Esophagus (tissue), 2 donors: ENCODE results near the gene USP47. TPM values are rescaled to one million over a fixed set of nuclear protein-coding genes. Genes with fewer than 3 reads are reported as not detected.

Source experiments
- H3K27ac ChIP-seq, 2 donors: one replicate each; pipeline ENCODE4 v1.5.1; 2013; ENCODE audit warnings: low read depth in 2 of 2, mild to moderate bottlenecking in 2 of 2, inconsistent platforms in 1 of 2, low read length in 1 of 2, moderate library complexity in 1 of 2
- H3K27me3 ChIP-seq, 2 donors: one replicate each; pipeline ENCODE4 v1.6.1; 2013; ENCODE audit warnings: low read length in 2 of 2, control low read depth in 1 of 2, mild to moderate bottlenecking in 1 of 2; ENCODE audit not compliant: insufficient read depth in 2 of 2, control insufficient read depth in 1 of 2
- H3K36me3 ChIP-seq, 2 donors: one replicate each; pipeline ENCODE4 v1.6.1; 2013; ENCODE audit warnings: low read length in 1 of 2; ENCODE audit not compliant: control insufficient read depth in 2 of 2, insufficient read depth in 2 of 2
- H3K4me1 ChIP-seq, 2 donors: one replicate each; pipeline ENCODE4 v1.6.1; 2013; ENCODE audit warnings: low read length in 1 of 2; ENCODE audit not compliant: control insufficient read depth in 2 of 2, insufficient read depth in 2 of 2
- H3K4me3 ChIP-seq, 2 donors: one replicate each; pipeline ENCODE4 v1.5.1; 2013; ENCODE audit warnings: low read length in 2 of 2, mild to moderate bottlenecking in 2 of 2, low read depth in 1 of 2, moderate library complexity in 1 of 2
- H3K9me3 ChIP-seq, 2 donors: one replicate each; pipeline ENCODE4 v1.6.1; 2013; ENCODE audit warnings: mild to moderate bottlenecking in 2 of 2, low read depth in 1 of 2, low read length in 1 of 2, moderate library complexity in 1 of 2; ENCODE audit not compliant: control insufficient read depth in 2 of 2, insufficient read depth in 1 of 2
- WGBS, 2 donors: extraction: QIAGEN DNeasy Blood & Tissue Kit; methylation state at CpG; one replicate each; pipeline ENCODE4 v1.1.7; 2013; 5-methylcytosine and 5-hydroxymethylcytosine counted together
- polyA plus RNA-seq, 2 donors: library from polyadenylated mRNA; stranded (reverse); fragments of 200-250 nt; gene quantifications; one replicate each; pipeline ENCODE4 v1.2.3, GENCODE V29; 2013
- donor health status: healthy with polysubstance abuse.
- donor health status: Bipolar disorder and iron deficiency.

Gene USP47
- polyA plus RNA-seq, 2 donors, result 19.7 to 20.0 TPM

GRCh38 chr11:11981364-11981763, 139.6 kb downstream of the USP47 start:
- 67 to 76% methylated on average over 5 of the region's 5 CpGs for WGBS, 2 donors
- no peak overlapping the region for H3K27ac ChIP-seq
- H3K36me3 ChIP-seq, result no peaks in the 10 kb centered on the region
- no peak overlapping the region for H3K4me3 ChIP-seq
- H3K4me1 ChIP-seq, result peaks cover 2 to 10% of the 10 kb centered on the region in 2 donors
- no peaks in the 10 kb centered on the region for H3K27me3 ChIP-seq
- no peaks in the 10 kb centered on the region for H3K9me3 ChIP-seq

GRCh38 chr11:11981840-11982239, 140.1 kb downstream of the USP47 start:
- Histone ChIP-seq H3K36me3 (no peaks in the 10 kb centered on the region), H3K4me3 (no peak overlapping the region), H3K27me3 (no peaks in the 10 kb centered on the region), H3K9me3 (no peaks in the 10 kb centered on the region), H3K4me1 (peaks cover 1 to 5% of the 10 kb centered on the region in 2 donors), H3K27ac (no peak overlapping the region)
- 90 to 92% methylated on average over 6 of the region's 6 CpGs for WGBS, 2 donors

GRCh38 chr11:11982461-11982860, 140.7 kb downstream of the USP47 start:
- Histone ChIP-seq H3K27ac (no peak overlapping the region), H3K4me3 (no peak overlapping the region), H3K27me3 (no peaks in the 10 kb centered on the region), H3K36me3 (no peaks in the 10 kb centered on the region), H3K4me1 (peaks cover 0 to 2% of the 10 kb centered on the region in 2 donors), H3K9me3 (no peaks in the 10 kb centered on the region)
- WGBS, 2 donors, result 93 to 95% methylated on average over 10 of the region's 10 CpGs

GRCh38 chr11:11982975-11983374, 141.2 kb downstream of the USP47 start:
- Histone ChIP-seq H3K4me3 (no peak overlapping the region), H3K27ac (no peak overlapping the region), H3K36me3 (no peaks in the 10 kb centered on the region), H3K9me3 (no peaks in the 10 kb centered on the region), H3K4me1 (no peaks in the 10 kb centered on the region), H3K27me3 (no peaks in the 10 kb centered on the region)
- 76 to 90% methylated on average over 2 of the region's 2 CpGs for WGBS, 2 donors

GRCh38 chr11:11983427-11983826, 141.7 kb downstream of the USP47 start:
- no peaks in the 10 kb centered on the region for H3K36me3 ChIP-seq
- no peaks in the 10 kb centered on the region for H3K4me1 ChIP-seq
- H3K27ac ChIP-seq, result no peak overlapping the region
- no peak overlapping the region for H3K4me3 ChIP-seq
- WGBS, 2 donors, result 80 to 92% methylated on average over 5 of the region's 5 CpGs
- H3K9me3 ChIP-seq, result no peaks in the 10 kb centered on the region
- H3K27me3 ChIP-seq, result no peaks in the 10 kb centered on the region

GRCh38 chr11:11984563-11984962, 142.8 kb downstream of the USP47 start:
- WGBS, 2 donors, result 56 to 77% methylated on average over 5 of the region's 5 CpGs
- Histone ChIP-seq H3K27me3 (no peaks in the 10 kb centered on the region), H3K27ac (no peak overlapping the region)

GRCh38 chr11:11985016-11985715, 143.4 kb downstream of the USP47 start:
- Histone ChIP-seq H3K27ac (no peak overlapping the region), H3K4me3 (no peak overlapping the region), H3K36me3 (no peaks in the 10 kb centered on the region), H3K4me1 (no peaks in the 10 kb centered on the region), H3K27me3 (no peaks in the 10 kb centered on the region), H3K9me3 (no peaks in the 10 kb centered on the region)
- WGBS, 2 donors, result 86 to 89% methylated on average over 8 of the region's 8 CpGs

More at GRCh38 chr11:11984563-11984962, 142.8 kb downstream of the USP47 start:
- H3K4me3 ChIP-seq, result no peak overlapping the region
- no peaks in the 10 kb centered on the region for H3K4me1 ChIP-seq
- no peaks in the 10 kb centered on the region for H3K36me3 ChIP-seq
- no peaks in the 10 kb centered on the region for H3K9me3 ChIP-seq

GRCh38 chr11:11985954-11986949, 144.5 kb downstream of the USP47 start:
- Histone ChIP-seq H3K4me1 (no peaks in the 10 kb centered on the region), H3K9me3 (no peaks in the 10 kb centered on the region), H3K36me3 (no peaks in the 10 kb centered on the region), H3K27me3 (no peaks in the 10 kb centered on the region), H3K27ac (no peak overlapping the region), H3K4me3 (no peak overlapping the region)
- WGBS, 2 donors, result 81 to 82% methylated on average over 9 of the region's 9 CpGs

DNA sequence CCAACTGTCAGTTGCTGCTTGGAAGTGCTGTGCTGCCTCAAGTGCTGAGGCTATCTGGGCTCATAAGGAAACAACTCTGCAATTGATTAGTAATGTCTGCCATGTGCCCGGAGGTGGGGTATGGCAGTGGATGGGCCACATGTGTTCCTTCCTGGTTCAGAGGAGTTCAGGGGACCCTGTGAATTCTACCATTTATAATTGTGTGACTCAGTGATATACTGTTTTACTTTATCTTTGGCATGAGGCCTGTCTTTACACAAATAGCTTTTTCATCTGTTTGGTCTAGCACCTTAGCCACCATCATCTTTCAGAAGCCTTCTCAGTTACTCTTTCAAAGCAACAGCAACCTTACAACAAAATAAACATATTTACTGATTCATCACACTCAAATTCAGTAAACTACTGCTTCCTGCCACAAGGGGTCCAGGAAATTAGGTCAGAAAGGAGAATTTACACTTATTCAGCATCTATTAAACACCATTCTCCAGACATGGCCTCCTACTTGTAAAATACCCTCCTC, 145.8 kb downstream of the USP47 start:
- Histone ChIP-seq H3K4me1 (no peaks in the 10 kb centered on the region), H3K4me3 (no peak overlapping the region), H3K27me3 (no peaks in the 10 kb centered on the region), H3K36me3 (no peaks in the 10 kb centered on the region), H3K27ac (no peak overlapping the region), H3K9me3 (no peaks in the 10 kb centered on the region)
- WGBS, 2 donors, result 85 to 93% methylated on average over 1 of the region's 1 CpG
